Thoracic aorta (tissue), 2 donors: Measurements from ENCODE around the gene PTPA. TPM values are rescaled to one million over a fixed set of nuclear protein-coding genes. Genes with fewer than 3 reads are reported as not detected.
"Not testable (repeated sequence)": the region's sequence is repeated elsewhere in the genome, so short reads cannot be mapped to it uniquely, and the experiment has no call there.

Experiments
- ATAC-seq: fragments of 150-250 bp; one replicate; pipeline ENCODE4 v1.8.0; 2017; ENCODE audit warnings: low read depth; ENCODE audit not compliant: insufficient number of reproducible peaks, low FRiP score
- DNase-seq: peaks from one replicate; pipeline ENCODE4 v3.0.0-alpha.2; 2020; ENCODE audit warnings: low spot score
- H3K27ac ChIP-seq, 2 donors: fragments of 200-600 bp; sonication (generic); 1 replicate in 1 of 2; 2 replicates in 1 of 2; pipeline ENCODE4 v1.5.1; 2016; ENCODE audit warnings: mild to moderate bottlenecking in 2 of 2, moderate library complexity in 2 of 2
- H3K27me3 ChIP-seq: fragments of 200-600 bp; sonication (generic); replicated peaks from 2 replicates; pipeline ENCODE4 v1.6.0; 2016; ENCODE audit warnings: mild to moderate bottlenecking; ENCODE audit not compliant: insufficient read depth
- H3K36me3 ChIP-seq: fragments of 200-600 bp; sonication (generic); one replicate; pipeline ENCODE4 v1.5.1; 2016
- H3K4me1 ChIP-seq, 2 donors: fragments of 200-600 bp; sonication (generic); 1 replicate in 1 of 2; 2 replicates in 1 of 2; pipeline versions ENCODE4 v1.5.1 to v1.6.0; 2016; ENCODE audit warnings: low read depth in 2 of 2, mild to moderate bottlenecking in 1 of 2; ENCODE audit not compliant: control insufficient read depth in 1 of 2
- H3K4me3 ChIP-seq: fragments of 200-600 bp; sonication (generic); 2 replicates; pipeline ENCODE4 v1.5.1; 2016; ENCODE audit warnings: mild to moderate bottlenecking
- H3K9me3 ChIP-seq: fragments of 200-600 bp; sonication (generic); 2 replicates; pipeline ENCODE4 v1.5.1; 2016
- total RNA-seq, 2 donors: library from RNA; depleted of rRNA; stranded (reverse); fragments of >200 nt; gene quantifications; one replicate each; pipeline versions ENCODE4 v1.1.0 to v1.2.3, GENCODE V29; 2016
- TF ChIP-seq, protein P1 (sequence below): fragments of 200-600 bp; sonication (generic); IDR thresholded peaks from one replicate; pipeline ENCODE4 v1.5.1; 2019; ENCODE audit warnings: antibody characterized with exemption

PTPA gene
- total RNA-seq, 2 donors from 2014 or later, result 72.2 to 93.3 TPM

GRCh38 chr9:129185991-129186390 is 74.8 kb downstream of the PTPA start:
- TF ChIP-seq, protein P1, sequence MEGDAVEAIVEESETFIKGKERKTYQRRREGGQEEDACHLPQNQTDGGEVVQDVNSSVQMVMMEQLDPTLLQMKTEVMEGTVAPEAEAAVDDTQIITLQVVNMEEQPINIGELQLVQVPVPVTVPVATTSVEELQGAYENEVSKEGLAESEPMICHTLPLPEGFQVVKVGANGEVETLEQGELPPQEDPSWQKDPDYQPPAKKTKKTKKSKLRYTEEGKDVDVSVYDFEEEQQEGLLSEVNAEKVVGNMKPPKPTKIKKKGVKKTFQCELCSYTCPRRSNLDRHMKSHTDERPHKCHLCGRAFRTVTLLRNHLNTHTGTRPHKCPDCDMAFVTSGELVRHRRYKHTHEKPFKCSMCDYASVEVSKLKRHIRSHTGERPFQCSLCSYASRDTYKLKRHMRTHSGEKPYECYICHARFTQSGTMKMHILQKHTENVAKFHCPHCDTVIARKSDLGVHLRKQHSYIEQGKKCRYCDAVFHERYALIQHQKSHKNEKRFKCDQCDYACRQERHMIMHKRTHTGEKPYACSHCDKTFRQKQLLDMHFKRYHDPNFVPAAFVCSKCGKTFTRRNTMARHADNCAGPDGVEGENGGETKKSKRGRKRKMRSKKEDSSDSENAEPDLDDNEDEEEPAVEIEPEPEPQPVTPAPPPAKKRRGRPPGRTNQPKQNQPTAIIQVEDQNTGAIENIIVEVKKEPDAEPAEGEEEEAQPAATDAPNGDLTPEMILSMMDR, result no peak
- no peaks in the 10 kb centered on the region for H3K4me1 ChIP-seq
- no peaks in the 10 kb centered on the region for H3K27me3 ChIP-seq
- H3K27ac ChIP-seq, result no peak overlapping the region
- no peaks in the 10 kb centered on the region for H3K9me3 ChIP-seq
- H3K4me3 ChIP-seq, result no peak overlapping the region
- ATAC-seq (no peak), DNase-seq (no peak)
- no peaks in the 10 kb centered on the region for H3K36me3 ChIP-seq

GRCh38 chr9:129187042-129187441 is 75.8 kb downstream of the PTPA start:
- Histone ChIP-seq H3K36me3 (no peaks in the 10 kb centered on the region), H3K27me3 (no peaks in the 10 kb centered on the region), H3K27ac (no peak overlapping the region), H3K4me1 (no peaks in the 10 kb centered on the region), H3K4me3 (no peak overlapping the region), H3K9me3 (no peaks in the 10 kb centered on the region)
- DNase-seq, result no peak
- no peak for ATAC-seq
- TF ChIP-seq, protein P1, result no peak

- H3K9me3 ChIP-seq, H3K27me3 ChIP-seq, H3K4me3 ChIP-seq, H3K36me3 ChIP-seq, H3K27ac ChIP-seq, H3K4me1 ChIP-seq, ATAC-seq, DNase-seq: not testable (repeated sequence)
Observed at GRCh38 chr9:129189971-129190370, 78.8 kb downstream of the PTPA start.

GRCh38 chr9:129191234-129191633 is 80.0 kb downstream of the PTPA start:
- Histone ChIP-seq H3K4me3 (no peak overlapping the region), H3K27me3 (no peaks in the 10 kb centered on the region), H3K9me3 (no peaks in the 10 kb centered on the region), H3K4me1 (no peaks in the 10 kb centered on the region), H3K36me3 (no peaks in the 10 kb centered on the region), H3K27ac (no peak overlapping the region)
- TF ChIP-seq, protein P1, result no peak
- ATAC-seq (no peak), DNase-seq (no peak)

DNA sequence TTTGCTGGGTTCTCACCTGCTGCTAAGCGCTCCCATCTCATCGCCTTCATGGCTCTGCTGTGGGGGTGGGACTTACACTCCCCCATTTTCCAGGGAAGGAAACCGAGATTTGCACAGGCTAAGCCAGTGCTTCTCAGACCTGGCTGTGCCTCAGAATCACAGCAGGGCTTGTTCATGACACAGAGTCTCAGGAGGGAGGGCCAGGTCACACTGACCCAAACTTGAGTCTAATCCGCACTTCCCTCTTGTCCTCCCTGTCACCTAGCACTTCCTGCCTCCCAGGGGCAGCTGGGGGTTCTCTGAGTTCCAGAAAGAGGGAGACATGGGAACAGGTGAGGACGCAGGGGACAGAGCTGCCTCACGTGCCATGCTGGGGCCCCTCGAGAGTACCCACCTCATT is 82.4 kb downstream of the PTPA start:
- Histone ChIP-seq H3K36me3 (no peaks in the 10 kb centered on the region), H3K4me3 (no peak overlapping the region), H3K9me3 (no peaks in the 10 kb centered on the region), H3K4me1 (peaks cover 0 to 11% of the 10 kb centered on the region in 2 donors), H3K27me3 (no peaks in the 10 kb centered on the region), H3K27ac (no peak overlapping the region)
- TF ChIP-seq, protein P1, result no peak
- DNase-seq, result no peak
- no peak for ATAC-seq

DNA sequence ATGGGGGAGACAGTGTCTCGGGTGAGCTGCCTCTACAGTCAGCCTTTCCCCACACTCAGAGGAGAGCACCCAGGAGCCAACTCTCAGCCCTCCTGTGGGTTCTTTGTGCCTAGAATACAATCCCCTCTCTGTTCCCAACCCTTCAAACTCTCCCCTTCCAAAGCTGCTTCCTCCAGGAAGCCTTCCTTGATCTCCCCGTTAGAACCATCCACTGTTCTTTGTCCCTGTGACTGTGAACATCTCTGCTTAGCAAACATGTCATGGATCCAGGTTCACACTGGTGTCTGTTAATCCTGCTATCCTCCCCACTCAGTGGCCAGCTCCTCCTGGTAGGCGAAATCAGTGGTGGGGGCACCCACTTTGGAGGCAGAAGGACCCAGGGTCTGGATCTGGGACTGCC is 83.0 kb downstream of the PTPA start:
- peaks cover 0 to 11% of the 10 kb centered on the region in 2 donors for H3K4me1 ChIP-seq
- H3K9me3 ChIP-seq, result no peaks in the 10 kb centered on the region
- TF ChIP-seq, protein P1, result no peak
- no peaks in the 10 kb centered on the region for H3K27me3 ChIP-seq
- no peaks in the 10 kb centered on the region for H3K36me3 ChIP-seq
- ATAC-seq (no peak), DNase-seq (no peak)
- H3K4me3 ChIP-seq, result no peak overlapping the region
- H3K27ac ChIP-seq, result no peak overlapping the region
